Measurements from ENCODE around the gene SLC9A3.

Gene SLC9A3

GRCh38 chr5:554284-554988 lies 30.2 kb upstream of the SLC9A3 start:
- no peak for DNase-seq

DNA sequence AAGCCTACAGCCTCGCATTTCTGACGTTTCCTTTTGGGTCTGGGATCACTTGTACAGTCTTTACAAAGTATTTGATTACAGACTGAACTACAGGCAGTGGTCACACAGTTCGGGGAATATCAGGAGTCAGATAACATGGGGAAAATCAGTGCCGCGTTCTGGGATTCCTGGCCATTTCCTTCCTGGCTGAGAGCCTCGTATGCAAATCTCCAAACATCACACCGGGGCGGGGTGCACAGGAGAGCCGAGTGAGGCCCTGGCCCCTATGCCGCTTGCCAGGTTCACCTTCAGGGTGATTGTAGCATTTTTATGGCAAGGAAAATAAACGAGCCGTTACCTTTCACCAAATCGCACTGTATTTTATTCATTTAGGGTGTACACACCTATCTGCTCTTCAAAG lies 29.6 kb upstream of the SLC9A3 start:
- no peak for DNase-seq

GRCh38 chr5:551406-551805 lies 27.2 kb upstream of the SLC9A3 start:
- no peak for DNase-seq

DNA sequence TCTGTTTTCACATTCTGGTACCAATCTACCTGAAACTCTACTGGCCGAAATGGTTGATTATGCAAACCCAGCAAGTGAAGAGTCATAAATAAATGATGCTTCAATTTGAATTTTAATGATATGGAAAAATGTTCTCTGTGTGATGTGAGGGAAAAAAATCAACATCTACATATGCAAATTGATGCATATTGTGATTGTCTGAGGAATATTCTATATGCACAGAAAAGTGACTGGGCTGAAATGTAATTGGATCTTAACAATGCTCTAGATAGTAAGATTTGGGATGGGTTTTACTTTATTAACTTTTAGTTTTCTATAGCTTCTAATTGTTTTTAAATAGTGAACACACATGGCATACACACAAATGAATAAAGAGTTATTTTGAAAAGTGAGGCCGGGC lies 25.0 kb upstream of the SLC9A3 start:
- no peak for DNase-seq

- DNase-seq: peak; percentile 89 to 95
Measured at GRCh38 chr5:548256-548655, 24.0 kb upstream of the SLC9A3 start.

DNA sequence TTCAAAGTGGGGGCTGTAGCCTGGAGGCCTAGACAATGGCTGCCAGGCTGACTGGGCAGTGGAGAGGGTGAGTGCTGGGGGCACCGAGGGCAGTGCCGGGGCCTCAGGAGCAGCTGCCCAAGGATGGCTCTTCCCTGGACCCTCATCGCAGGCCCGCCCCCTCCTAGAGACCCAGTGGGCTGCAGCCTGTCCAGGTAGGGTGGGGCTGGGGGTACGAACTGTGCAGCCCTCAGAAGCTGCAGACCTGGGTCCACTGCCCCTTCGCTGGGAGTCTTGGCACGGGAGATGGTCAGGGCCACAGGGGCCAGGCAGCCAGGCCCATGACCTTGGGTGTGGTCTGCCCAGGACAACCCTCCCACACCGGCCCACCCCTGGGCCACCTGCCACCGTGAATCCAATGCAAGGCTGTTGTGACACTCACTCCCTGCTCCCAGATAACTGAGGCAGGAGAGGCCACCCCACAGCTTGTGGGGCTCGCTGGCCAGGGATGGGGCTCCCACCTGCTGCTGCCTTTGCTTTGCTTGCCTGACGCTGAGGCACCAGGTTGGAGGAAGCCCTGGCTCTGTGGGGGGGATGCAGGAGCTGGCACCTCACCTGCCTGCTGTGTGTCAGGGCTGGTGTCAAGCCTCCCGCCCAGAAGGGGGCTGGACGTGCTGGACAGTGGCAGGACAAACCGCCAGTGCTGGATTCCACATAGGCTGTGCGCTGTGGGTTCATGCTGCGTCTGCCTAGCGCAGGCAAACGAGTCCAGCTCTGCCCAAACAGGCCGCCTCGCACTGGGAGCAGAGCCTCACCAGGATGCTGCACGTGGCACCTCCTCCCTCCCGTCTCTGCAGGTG lies 23.1 kb upstream of the SLC9A3 start:
- DNase-seq: no peak

DNA sequence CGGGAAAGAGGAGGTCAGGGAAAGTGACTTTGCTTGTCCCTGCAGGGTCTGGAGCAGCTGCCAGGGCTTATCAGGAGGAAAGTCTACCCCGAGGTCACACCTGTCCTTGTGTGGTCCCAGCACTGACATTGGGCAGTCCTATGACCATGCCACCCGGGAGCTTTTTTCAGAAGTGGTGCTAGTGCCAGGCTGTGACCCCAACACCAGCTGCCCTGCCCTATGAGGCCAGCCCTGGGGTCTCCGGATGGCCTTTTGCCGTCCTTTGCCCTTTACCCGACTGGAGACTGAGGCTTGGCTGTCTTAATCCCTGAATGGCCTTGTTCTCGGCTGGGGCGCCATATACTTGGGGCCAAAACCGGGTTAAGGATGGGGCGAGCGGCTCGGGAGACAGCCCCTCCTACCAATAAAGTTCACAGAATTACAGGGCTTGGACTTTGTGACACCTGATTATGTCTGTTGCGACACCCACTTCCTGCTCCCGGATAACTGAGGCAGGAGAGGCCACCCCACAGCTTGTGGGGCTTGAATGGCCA lies 22.2 kb upstream of the SLC9A3 start:
- DNase-seq: no peak

- no peak for DNase-seq
Measured at GRCh38 chr5:545641-546375, 21.6 kb upstream of the SLC9A3 start.

DNA sequence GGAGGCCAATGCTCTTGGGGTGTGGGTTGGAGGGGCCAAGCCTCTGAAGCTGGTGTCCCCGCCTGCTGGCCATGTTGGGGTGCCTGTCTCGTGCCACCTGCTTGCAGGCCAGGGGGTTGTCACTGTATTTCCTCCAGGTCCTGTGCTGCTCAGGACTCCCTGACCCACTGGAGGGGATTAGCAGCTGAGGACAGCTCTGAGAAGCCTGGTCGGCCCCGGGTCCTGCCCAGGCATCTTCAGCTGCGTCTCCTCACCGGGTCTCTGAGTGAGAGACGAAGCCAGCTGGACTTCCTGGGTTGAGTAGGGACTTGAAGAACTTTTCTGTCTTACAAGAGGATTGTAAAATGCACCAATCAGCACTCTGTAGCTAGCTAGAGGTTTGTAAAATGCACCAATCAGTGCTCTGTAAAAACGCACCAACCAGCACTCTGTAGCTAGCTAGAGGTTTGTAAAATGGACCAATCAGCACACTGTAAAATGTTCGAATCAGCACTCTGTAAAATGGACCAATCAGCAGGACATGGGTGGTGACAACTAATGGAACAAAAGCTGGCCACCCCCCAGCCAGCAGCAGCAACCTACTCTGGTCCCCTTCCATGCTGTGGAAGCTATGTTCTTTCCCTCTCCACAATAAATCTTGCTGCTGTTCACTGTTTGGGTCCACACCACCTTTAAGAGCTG lies 20.6 kb upstream of the SLC9A3 start:
- DNase-seq: peak in 1 of 2 donors; percentile 19

GRCh38 chr5:543755-544674 lies 19.8 kb upstream of the SLC9A3 start:
- DNase-seq: peak; percentile 96 to 98

DNA sequence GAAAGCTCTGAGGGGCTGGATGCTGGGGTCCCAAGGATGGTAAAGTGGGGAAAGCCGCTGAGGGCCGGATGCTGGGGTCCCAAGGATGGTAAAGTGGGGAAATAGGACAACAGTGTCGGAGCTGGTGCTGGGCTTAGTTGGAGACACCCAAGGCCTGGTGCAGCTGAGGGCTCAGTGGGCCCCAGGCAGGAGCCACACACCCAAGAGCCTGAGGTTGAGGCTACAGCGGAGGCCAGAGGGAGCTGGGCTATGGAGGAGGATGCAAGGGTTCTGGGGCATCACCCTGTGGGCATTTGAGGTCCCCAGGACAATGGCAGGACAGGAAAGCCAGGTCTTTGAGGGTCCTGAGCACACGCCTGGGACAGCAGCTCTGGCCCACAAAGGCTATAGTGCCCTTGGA lies 19.1 kb upstream of the SLC9A3 start:
- DNase-seq: no peak

- no peak for DNase-seq
Measured at GRCh38 chr5:542319-543311, 18.4 kb upstream of the SLC9A3 start.

DNA sequence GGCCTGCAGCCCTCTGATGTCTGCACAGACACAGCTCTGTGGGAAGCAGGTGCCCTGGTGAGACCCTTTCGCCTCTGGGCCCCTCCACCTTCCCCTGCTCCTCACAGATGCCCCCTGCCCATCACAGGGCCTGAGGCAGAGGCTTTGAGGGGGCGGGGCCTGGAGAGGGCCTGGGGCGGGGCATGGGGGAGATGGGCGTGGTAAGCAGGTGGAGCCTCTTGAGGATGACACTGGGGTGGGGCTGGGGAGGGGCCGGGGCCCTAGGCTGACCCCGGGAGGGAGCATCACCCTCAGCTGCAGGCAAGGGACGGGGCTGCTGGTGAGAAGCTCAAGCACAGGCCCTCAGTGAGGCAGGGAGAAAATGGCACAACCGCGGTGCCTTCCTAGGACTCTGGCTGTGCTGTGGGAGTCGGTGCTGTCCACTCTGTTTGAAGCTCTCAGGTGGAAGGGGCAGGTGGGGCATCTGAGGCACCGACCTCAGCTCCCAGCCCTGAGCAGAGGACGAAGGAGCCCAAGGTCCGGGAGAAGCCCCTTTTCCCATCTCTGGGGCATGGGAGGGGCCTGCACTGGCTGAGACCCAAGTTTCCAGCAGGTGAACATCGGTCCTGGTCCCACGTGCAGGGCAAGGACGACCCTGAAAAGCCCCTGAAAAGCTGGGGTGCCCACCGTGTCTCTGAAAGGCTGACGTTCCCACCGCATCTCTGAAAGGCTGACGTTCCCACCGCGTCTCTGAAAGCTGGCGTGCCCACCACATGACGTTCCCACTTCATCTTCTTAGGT lies 17.5 kb upstream of the SLC9A3 start:
- DNase-seq: no peak

- DNase-seq: no peak
Measured at GRCh38 chr5:540906-541538, 16.8 kb upstream of the SLC9A3 start.

GRCh38 chr5:540071-540905 lies 16.0 kb upstream of the SLC9A3 start:
- no peak for DNase-seq

DNA sequence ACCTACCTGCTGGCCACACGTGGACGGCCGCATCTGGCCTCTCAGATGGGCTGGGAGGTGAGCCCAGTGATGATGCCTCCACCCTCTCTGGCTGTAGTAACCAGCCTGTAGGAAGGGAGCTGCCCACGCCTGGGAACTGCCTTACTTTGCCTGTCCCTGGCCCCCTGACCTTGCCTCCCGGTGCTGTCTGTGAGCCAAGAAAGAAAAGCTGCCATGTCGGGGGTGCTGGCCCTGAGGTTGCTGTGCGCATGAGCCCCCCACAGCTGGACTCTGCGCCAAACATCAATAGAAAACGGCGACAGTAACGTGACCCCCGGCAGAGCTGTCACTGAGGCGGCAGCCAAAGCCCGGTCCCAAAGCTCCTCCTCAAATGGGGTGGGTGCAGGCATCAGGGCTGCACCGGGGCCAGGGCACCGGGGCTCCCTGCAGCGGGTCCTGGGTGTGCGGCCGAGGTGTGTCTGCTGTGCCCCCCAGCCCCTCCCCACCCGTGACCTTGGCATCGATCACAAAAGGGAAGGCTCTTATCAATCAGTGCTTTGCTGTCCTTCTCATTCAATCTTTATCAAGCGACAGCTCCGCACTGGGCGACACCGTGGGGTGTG lies 15.3 kb upstream of the SLC9A3 start:
- DNase-seq: no peak

- no peak for DNase-seq
Measured at GRCh38 chr5:538801-539468, 14.7 kb upstream of the SLC9A3 start.
